Embryonic facial prominence (tissue), 1 donor: ENCODE data around the gene HAGHL.

Experiments
- DNase-seq: peaks from one replicate; pipeline ENCODE4 v3.0.0-alpha.2; 2016; ENCODE audit errors: extremely low spot score

HAGHL gene, protein sequence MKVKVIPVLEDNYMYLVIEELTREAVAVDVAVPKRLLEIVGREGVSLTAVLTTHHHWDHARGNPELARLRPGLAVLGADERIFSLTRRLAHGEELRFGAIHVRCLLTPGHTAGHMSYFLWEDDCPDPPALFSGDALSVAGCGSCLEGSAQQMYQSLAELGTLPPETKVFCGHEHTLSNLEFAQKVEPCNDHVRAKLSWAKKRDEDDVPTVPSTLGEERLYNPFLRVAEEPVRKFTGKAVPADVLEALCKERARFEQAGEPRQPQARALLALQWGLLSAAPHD

DNA sequence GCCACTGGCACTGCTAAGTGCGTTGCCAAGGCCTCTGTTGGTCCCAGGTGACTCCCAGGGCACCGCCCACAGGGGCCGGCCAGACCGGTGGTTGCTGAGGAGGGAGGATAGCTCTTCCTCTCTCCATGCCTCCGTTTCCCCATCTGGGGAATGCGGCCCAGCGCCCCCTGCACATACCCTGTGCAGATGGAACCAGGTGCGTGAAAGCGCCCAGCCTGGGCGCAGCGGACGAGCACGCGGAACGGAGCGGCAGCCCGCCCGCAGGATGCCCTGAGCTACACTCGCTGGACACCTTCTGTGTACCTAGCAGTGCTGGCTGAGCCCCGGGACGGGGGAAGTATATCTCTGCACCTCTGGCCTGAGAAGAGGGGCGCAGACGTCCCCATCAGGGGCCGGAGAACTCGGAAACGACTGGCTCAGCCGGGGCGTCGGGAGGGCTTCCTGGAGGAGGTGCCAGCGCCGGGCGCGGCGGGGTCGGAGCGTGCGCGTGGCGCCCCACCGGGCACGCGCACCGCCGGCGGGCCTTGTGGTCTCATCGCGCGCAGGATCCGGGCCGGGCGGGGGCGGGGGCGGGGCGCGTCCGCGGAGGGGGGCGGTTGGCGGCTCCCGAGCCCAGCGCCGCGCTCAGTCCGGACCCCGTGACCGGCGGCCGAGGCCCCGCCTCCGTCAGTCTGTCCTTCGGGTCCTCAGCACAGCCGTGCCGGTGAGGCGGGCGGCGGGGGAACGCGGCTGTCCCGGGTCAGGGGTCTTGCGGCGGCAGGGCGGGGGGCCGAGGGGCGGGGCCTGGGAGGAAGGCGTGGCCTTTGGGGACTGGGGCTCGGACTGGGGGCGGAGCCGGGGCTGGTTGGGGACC is at the start of gene HAGHL, which contains the start of gene CCDC78:
TSS of gene HAGHL (plus strand) at position 669 of the 853 bp plus-strand sequence. CDS start 404 bp downstream, outside the sequence.
TSS of gene CCDC78 (minus strand) at position 6 of the 853 bp plus-strand sequence. CDS start 76 bp downstream, outside the sequence.
- DNase-seq: no peak

DNA sequence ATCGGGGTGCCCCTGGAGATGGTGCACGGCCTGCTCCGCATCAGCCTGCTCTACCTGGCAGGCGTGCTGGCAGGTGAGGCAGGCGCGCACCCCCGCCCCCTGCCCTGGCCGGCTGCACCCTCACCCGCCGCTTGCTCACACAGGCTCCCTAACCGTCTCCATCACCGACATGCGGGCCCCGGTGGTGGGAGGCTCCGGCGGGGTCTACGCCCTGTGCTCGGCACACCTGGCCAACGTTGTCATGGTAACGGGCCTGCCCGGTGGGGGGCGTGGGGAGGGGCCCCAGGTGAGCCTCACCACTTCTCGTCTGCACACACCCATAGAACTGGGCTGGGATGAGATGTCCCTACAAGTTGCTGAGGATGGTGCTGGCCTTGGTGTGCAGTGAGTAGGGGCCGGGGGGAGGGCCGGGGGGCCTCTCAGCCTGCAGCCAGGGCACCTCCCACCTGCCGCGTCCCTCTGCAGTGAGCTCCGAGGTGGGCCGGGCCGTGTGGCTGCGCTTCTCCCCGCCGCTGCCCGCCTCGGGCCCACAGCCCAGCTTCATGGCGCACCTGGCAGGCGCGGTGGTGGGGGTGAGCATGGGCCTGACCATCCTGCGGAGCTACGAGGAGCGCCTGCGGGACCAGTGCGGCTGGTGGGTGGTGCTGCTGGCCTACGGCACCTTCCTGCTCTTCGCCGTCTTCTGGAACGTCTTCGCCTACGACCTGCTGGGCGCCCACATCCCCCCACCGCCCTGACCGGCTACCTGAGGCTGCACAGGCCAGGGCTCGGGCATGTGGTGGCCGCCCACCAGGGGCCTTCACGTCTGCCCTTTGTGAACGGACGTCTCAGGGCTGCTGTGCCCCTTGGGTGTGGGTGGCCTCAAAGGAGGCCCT is 49.4 kb upstream of the HAGHL start:
- DNase-seq: no peak

DNA sequence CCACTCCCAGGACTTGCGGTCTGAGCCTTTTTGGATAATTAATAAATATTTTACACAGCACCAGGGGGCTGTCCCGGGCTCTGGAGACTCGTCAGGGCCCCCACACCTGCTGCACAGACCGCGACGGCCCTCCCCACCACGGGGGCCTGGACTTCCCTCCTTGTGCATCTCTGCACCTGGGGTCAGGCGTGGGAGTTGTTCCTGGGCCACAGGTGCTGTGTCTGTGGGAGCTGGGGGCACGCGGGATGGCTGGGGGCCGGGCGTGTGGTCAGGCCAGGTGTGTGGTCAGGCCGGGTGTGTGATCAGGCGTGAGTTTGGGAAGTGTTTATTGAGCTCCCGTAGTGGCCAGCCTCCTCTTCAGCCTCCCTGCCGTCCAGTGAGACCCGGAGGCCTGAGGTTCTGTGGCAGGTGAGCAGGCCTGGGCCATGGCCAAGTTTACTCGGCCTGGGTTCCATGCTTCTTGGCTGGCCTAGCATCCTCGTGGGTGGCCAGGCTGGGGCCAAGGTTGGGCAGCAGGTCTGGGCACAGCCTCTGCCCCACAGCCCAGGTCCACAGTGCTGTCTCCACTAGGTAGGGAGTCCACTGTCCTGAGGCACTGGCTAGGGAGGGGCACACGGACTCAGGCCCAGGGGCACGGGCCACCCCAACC is 48.6 kb upstream of the HAGHL start:
- no peak for DNase-seq

DNA sequence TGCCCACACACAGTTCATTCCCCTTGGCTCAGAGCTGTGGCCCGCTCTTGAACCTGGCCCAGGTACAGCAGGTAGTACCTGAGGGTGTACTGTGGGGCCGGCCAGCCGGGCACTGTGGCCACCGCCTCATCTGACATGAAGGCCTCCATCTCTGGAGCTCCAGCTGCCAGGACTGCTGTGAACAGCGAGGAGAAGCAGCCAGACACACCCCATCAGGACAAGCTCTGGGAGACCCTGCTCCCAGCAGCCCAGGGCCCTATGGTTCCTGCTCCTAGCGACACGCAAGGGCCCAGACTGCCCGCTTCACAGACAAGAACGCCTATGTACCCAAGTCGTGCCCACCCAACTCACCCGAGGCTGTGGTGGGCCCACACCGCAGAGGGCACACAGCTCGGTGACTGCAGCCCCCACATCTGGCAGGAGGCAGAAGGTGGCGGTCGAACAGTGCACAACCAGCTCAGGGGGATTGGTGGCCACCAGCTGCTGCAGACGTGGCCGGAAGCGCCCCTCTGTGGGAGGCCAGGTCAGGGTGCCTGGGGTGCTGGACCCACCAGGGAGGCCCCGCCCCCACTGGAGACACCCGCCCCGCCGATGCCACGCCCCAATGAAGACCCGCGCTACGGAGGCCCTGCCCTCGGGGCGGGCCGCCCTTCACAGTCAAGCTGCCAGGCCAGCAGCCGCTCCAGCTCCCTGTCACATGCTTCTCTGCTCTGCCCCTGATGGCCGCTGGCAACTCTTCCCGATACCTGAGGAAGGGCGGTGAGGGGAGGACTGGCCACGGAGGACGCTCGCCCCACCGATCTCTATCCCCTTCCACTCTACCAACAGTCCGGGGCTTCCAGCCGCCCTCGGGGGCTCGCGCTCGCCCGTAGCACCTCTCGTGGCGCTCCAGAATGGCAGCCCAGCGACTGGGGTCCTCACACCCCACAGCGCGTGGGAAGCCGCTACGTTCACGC is 47.8 kb upstream of the HAGHL start:
- peak; percentile 48 for DNase-seq

DNA sequence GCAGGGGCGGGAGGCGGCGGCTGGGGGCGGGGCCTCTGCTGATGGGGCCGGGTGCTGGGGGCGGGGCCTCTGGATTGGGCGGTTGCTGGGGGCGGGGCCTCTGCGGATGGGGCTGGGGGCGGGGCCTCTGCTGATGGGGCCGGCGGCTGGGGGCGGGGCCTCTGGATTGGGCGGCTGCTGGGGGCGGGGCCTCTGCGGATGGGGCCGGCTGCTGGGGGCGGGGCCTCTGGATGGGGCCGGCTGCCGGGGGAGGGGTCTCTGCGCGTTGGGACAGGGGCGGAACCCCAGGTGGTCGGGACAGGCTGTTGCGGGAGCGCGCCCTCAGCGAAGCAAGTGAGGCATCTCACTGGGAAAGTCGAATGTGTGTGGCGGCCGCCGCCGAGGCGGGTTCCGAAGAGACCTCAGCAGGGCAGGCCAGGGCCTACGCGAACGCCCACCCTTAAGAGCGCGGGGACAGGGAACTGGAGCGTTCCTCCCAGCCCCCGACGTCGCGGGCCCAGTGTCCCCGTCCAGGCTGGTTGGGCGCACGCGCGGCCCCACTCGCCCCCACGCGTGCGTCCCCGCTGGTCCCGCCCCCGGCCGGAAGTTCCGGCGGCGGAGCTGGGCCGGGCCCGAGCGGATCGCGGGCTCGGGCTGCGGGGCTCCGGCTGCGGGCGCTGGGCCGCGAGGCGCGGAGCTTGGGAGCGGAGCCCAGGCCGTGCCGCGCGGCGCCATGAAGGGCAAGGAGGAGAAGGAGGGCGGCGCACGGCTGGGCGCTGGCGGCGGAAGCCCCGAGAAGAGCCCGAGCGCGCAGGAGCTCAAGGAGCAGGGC is 46.9 kb upstream of the HAGHL start, which contains the start of gene STUB1:
TSS of gene STUB1 (plus strand) at position 597 of the 811 bp plus-strand sequence. CDS start at position 713, 116 bp downstream.
- DNase-seq: peak; percentile 68

DNA sequence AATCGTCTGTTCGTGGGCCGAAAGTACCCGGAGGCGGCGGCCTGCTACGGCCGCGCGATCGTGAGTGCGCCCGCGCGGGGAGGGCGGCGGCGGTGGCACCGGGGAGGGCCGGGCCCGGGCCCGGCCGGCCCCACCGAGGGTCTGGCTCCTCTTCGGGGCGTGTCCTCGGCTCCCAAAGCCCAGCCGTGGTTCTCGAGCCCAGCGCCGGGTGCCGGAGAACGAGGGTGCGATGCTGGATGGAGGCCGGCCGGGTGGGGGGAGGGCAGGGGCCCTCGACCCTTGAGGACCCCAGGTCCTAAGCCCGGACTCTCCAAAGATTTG is 46.3 kb upstream of the HAGHL start:
- DNase-seq: no peak

DNA sequence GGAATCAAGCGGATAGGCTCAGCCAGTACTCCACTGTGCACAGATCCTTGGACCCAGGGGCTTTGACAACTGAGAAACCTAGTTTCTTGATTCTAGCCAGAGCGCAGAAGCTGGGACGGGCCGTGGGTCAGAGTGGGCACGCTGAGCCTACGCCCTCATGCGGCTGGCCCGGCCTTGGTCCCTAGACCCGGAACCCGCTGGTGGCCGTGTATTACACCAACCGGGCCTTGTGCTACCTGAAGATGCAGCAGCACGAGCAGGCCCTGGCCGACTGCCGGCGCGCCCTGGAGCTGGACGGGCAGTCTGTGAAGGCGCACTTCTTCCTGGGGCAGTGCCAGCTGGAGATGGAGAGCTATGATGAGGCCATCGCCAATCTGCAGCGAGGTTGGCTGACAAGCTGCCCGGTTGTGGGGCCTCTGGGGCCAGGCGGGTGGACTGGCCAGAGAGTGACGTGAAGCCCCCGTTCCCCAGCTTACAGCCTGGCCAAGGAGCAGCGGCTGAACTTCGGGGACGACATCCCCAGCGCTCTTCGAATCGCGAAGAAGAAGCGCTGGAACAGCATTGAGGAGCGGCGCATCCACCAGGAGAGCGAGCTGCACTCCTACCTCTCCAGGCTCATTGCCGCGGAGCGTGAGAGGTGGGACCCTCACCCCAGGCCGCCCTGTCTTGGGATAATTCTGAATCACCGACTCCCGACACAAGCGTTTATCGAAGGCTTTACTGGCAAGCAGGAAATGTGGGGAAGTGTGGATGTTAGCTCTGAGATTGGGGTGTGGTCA is 45.8 kb upstream of the HAGHL start:
- DNase-seq: no peak

DNA sequence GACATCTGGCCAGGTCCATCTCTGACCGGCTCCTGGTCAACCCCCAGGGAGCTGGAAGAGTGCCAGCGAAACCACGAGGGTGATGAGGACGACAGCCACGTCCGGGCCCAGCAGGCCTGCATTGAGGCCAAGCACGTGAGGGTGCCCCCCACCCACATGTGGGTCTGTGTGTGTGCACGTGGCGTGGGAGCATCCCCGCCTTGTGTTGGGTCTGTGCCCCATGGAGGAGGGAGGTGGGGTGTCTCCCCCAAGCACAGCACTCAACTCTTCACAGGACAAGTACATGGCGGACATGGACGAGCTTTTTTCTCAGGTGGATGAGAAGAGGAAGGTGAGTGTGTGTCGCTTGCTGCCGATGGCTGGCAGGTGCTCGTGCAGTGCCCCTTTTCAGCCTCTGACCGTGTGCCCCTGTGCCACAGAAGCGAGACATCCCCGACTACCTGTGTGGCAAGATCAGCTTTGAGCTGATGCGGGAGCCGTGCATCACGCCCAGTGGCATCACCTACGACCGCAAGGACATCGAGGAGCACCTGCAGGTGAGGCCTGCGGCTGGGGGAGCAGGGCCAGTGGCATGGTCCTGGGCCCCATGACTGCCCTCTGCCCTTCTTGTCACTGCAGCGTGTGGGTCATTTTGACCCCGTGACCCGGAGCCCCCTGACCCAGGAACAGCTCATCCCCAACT is 45.0 kb upstream of the HAGHL start:
- DNase-seq: no peak

DNA sequence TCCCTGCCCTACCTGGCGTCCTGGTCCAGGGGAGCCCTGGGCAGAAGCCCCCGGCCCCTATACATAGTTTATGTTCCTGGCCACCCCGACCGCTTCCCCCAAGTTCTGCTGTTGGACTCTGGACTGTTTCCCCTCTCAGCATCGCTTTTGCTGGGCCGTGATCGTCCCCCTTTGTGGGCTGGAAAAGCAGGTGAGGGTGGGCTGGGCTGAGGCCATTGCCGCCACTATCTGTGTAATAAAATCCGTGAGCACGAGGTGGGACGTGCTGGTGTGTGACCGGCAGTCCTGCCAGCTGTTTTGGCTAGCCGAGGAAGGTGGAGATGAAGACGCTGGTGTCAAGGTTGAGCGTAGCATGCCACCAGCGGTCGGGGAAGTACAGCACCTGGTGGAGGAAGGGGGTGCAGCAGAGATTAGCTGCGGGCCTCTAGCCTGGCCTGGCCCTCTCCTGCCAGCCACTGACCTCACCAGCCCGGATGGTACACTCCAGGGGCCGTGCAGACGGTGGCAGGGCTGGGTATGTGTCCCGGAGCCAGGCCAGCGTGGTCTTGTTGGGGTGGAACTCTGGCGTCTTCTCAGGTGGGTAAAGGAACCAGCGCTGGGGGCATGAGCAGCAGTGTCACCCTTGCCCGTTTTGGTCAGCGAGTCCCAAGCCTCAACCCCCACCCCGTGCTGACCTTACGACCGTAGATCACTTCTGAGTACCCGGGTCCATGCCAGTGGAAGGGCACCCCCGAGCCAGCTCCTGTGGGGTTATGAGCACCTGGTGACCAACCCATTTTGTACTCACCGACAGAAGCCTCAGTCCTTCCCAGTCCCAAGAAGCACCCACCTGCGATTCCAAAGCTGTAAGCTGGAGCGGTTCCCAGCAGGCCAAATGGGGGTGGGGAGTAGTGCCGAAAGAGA is 44.2 kb upstream of the HAGHL start:
- no peak for DNase-seq

DNA sequence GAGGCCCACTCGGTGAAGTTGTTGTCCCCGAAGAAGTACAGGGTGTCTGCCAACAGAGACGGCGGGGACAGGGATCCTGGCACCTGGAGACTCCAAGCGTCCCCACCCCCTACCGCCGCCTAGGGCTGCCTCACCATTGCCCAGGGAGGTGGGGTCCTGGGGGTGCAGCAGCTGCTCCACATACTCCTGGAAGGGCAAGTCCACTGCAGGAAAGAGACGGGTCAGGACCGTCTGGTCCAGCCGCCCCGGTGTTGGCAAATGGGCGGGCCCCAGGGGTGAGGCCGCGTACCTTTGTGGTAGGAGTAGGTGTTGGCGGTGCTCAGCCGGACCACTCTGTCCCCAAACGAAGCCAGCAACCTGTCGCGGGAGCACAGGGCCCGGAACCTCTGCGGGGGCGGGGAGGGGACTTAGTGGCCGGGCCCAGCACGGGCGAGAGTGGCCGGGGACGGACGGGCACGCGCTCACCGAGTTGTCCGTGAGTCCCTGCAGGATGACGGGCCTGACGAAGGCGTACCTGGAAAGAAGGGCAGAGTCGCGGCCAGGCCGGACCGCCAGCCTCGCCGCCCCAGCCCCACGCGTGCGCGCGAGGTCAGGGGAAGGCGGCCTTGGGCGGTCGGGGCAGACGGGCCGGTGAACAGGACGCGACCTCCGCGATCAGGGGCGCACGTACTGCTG is 43.4 kb upstream of the HAGHL start:
- no peak for DNase-seq

DNA sequence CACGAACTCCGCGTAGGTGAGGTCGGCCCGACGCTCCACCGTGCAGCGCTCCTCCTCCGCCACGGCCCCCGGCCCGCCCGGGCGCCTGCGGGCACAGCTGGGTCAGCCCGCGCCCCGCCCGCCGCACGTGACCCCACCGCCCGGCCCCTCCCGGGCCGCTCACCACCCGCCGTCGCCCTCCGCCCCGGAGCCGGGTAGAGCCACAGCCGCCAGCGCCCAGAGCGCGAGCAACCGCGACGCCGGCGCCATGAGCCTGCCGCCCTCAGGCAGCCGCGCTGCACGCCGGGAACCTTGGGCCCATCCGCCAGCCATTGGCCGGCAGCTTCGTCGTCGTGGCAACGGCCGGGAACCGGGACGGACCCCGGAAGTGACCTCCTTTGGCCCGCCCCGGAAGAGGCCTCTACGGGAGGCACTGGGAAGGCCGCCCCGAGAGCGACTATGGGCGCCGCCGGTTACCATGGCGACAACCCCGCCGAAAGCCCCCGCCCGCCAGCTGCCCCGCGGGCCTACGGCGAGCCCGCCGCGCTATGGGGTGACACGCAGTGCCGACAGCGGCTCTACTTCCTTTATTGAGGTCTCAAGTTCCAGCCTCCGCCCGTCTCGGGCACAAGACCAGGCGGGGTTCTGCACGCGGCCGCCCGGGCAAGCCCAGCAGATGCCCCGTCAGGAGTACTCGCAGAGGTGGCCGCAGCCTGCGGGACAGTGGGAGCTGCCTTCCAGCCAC is 42.7 kb upstream of the HAGHL start, which contains the start of gene JMJD8:
TSS of gene JMJD8 (minus strand) at position 264 of the 724 bp plus-strand sequence. CDS start at position 249, 15 bp downstream.
- DNase-seq: peak; percentile 82

DNA sequence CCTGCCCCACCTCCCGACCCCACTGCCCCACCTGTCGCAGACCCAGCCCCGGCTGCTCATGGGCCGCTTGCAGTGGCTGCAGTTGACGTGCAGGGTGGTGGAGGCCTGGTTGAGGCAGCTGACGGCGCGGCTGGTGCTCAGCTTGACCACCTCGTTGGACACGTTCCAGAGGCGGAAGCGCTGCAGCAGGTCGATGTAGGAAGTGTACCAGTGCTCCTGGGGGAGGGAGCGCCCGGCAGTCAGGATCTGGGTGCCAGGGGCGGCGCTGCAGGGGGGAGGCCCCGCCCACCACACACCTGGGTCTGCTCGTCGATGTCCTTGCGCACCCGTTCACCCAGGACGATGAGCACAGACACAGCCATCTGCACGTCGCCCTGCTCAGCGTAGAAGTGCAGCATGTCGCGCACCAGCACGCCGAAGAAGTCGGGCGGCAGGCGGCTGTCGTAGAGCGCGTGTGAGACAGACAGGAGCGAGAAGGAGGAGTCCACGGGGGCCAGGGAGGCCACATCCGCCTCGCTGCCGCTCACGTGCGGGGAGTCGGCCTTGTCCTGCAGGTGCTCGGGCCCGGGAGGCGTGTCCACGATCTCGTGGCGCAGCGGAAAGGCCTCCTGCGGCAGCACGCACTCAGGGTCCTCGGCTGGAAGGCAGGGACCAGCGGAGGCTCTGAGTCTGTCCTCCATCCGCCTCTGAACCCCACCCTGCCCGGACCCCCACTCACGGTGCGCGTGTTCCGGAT is 41.8 kb upstream of the HAGHL start:
- DNase-seq: no peak

DNA sequence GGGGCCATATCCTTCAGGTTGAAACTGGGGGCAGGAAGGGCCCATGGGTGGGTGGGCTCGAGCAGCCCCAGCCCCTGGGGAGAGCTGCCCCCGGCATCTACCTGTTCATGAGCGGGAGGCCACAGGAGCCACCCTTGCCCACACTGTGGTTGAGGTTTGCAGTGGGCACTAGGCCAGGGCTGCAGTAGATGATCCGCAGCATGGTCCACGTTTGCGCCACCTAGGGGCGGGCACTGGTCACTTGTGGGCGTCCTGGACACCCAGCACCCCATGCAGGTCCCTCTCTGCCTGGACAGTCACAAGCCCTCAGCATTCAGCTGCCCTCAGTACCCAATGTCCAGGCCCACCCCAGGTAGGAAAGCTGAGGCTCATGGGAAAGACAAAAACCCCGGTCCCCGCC is 40.9 kb upstream of the HAGHL start:
- DNase-seq: no peak

DNA sequence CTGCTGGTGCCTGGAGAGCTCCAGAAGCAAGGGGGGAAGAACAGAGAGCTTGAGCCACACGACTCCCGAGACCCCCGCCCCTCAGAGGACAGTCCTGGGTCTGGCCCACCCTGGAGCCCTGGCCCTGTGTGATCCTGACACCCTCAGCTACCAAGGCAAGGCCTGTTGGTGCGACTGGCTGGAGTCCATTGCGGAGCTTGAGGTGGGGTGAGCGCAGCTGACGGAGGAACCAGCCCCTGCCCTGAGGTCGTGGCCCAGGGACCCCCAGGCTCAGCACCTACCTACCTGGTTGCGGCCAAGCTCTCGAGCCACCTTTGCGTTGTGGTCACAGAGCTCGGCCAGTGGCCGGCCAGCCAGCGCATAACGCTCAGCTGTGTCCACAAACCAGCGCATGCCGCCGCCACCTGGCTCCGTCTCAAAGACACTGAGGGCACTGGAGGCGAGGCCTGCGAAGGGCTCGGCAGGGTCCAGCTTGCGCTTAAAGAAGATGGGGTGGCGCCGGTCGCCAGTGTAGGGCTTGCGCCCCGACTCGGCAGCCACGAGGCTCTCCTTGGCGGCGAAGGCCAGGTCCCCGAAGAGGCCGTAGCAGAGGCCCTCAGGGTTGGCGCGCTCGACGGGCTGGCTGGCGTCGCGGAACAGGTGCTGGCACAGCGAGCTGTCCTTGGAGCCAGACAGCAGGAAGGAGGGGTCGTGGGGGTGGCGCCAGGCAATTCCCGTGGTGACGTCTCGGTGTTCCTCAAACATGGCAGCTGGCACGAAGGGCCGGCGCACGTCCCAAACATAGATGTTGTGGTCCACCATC is 40.2 kb upstream of the HAGHL start:
- DNase-seq: no peak
